SH-SY5Y (cell line): ENCODE data around the gene PARD3.

Experiments
- GATA2 ChIP-seq: IDR thresholded peaks from 2 replicates; pipeline ENCODE4 v1.6.1; 2011; ENCODE audit warnings: mild to moderate bottlenecking, low read depth, low read length
- GATA3 ChIP-seq: IDR thresholded peaks from 2 replicates; pipeline ENCODE4 v1.6.1; 2011; ENCODE audit warnings: low read depth, mild to moderate bottlenecking, low read length, moderate library complexity

The PARD3 gene

DNA sequence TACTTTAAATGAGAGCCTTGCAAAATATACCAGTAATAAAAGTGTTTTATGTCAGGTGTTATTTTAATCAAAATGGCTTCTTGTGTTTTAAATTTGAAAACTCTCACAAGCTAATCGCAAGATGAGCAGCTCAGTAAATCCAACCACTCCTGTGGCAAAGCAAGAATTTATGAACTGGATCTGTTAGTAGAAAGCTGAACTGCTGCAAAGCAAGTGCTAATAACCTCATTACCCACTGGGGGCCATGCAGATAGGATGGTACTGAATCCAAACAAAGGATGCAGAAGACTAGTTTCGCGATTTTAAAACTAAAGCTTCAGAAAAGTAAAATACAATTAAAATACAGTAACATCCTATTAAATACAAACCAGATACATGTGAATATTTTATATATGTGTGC, 468.0 kb downstream of the PARD3 start:
- TF ChIP-seq GATA2, result no peak
- no peak for TF ChIP-seq GATA3

DNA sequence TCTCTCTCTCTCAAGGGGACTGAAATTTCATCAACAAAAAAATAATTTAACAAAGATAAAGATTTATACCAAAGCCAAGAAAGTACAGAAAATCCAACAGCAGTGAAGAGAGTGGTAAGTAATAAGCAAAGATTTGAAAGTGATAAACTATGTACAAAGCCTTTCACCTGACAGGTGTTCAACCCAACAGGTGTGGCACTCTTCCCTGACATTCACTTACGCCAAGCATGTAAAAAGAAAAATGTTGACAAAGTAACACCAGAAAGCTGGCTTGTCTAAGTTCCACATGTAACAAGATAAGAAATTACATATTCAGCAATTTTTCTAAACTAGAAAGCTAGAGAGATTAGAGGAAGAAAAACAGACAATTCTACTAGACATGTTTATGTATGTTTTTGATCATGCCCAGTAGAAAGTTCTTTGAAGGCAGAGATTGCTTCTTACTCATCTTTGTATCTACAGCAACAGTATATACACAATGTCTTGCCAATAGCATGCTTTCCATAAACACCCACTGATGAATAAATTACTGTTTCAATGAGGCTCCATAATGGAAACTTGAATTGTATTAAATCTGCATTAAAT, 468.5 kb downstream of the PARD3 start:
- no peak for TF ChIP-seq GATA2
- no peak for TF ChIP-seq GATA3

DNA sequence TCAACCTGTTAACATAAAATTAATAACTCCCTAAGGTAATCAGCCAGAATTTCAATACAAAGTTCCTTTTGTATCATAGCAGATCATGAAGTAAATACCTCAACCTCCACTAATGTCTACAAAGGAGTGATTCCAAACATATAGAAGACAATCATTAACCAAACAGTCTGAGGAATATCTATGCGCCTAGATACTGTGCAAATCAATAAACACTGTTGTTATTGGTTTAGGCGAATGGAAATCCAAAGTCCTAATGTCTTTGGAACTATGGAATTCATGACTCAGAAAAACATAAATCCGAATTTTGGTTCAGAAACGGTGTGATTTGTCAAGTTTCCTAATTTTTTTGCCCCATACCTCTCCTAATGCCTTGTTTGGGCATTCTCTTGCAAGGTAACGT, 469.7 kb downstream of the PARD3 start:
- TF ChIP-seq GATA3, result no peak
- no peak for TF ChIP-seq GATA2

DNA sequence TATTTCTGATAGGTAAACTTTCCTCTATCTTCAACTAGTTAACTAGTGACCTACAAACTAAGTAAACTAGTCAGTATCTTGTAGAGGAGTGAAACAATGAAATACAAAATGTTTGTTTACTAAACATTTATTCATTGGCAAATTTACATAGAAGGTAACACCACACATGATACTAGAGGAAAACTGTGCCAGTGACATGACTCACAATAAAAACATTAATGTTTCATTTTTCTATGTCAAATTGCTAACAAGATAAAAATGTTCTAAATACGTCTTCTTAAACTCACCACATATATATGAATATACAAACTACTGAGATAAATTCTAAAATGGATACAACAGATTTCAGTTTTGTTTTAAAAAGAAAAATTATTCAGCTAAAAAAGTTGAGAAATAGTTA, 471.3 kb downstream of the PARD3 start:
- no peak for TF ChIP-seq GATA3
- no peak for TF ChIP-seq GATA2

DNA sequence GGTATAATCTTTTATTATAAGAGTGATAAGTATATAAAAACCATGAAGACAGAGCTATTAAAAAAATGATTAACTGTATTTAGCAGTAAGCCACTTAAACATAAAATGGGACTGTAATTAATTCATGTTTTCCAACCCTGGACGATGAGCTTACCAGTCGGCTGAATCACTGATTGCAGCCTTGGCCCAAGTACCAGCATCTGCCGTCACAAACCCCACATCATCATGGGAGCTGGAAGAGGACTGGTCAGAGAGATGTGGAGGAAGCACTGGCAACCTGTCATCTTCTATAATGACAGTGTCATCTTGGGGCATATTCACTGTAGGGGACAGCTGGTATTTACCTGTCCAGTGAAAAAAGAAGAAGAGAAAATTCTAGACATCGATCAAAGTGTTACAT, 473.6 kb downstream of the PARD3 start:
- TF ChIP-seq GATA3, result no peak
- TF ChIP-seq GATA2, result no peak

DNA sequence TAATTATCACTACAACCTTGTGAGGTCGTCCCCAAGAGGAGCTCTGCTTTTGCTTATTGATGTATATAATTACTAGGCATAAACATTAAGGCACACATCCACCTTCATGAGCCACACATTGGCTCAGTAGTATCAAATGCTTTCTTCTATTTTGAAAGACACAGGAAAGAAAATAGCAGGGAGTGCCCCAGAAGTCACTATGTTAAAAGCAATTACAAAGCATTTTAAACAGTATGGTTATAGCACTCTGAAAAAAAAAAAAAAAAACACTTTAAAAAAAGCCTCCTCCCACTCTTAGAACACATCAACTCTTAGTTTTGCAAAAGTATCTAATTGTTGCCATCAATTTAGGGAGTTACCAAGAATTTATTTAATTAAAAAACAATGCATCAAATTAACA, 474.2 kb downstream of the PARD3 start:
- TF ChIP-seq GATA3 (no peak), GATA2 (no peak)

DNA sequence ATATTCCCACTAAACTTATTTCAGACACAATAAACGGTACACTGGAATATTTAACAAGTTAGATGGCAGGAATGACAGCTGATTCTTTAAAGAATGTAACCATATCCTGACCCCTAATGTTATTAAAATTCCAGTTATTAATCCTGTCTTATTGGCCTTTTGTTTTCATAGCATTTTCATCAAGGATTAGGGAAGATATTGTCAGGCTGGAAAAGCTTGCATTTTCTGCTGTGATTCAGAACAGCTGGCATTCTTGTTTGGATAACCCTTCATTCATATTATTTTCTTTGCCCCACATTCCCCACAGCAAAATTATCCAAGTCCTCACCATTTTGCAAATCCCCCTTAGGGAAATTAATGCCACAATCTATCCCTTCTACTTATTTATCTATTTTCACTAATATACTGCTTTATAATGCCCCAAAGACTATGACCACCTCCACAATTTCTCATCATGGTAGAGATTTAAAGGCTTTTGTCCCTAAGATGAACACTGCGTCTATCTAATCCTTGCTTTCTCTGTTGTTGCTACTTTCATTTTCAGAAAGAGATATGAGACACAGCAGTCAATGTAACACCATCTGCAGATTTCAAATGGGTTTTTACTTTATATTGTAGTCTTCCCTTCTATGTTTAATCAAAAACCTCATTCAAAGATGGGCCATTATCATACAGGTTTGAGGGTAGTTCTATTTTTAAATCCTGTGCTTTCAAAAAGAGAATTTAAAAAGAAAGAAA, 475.1 kb downstream of the PARD3 start:
- TF ChIP-seq GATA2 (no peak), GATA3 (no peak)

DNA sequence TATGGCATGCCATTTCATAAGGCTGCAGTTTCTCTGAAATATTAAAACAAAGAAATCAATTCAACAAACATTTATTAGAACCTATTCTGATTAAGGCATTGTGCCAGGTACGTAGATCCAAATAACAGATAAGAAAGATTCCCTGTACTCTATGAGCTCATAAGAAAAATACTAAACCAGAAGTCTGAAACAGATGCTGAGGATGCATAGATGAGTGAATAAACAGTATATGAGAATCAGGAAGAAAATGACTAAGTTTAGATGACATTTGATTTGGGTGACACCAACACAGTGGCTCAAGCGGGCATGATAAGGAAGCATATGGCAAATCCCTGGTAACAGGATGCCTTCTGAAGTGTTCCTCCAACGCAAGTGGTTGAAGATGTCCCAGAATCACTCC, 477.2 kb downstream of the PARD3 start:
- TF ChIP-seq GATA3 (no peak), GATA2 (no peak)

DNA sequence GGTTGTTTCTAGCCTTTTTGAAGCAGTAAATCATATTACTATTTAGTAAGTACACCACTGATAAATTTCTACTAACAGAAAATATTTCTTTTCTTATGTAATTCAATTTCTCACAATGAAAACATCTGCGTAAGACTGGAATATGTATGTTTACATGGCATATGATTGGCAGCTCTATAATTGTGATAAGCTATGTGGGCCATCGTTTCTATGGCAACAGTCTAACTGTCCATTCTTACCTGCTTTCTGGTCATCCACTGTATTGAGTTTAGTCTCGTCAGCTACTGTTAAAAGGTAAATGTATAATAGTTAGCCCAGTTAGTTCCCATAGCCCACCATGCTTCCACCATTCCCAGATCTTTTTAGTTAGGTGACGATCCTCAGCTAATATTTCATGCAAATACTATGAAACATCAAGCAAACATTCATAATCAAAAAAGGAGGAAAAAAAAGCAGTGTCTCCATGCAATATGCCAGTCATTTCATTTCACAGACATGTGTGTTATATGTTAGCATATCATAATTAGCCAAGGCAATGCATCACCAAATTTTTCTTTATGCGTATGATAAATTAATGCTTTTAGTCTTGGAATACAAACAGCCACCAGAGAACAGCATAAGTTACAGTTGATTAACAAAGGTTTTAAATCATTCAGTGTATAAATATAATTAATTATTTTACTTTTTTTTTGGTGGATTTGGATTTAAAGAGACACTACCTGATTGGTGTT, 479.0 kb downstream of the PARD3 start:
- TF ChIP-seq GATA3, result no peak
- no peak for TF ChIP-seq GATA2

DNA sequence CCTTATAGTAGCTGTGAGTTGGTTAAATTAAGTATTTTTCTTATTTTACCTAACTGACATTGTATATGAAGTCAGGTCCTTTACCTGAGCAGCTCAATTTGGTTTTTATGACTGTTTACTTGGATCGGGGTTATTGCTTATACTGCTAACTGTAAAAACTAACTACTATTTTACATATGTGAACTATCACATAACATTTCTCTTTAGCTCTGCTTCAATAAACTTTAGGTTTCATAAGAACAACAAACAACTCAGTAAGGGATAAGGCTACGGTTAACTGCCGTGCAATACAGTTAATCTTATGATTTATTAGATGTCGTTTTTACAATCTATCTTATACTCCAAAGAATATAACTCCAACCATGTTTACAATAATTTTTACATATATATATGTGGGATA, 480.2 kb downstream of the PARD3 start:
- TF ChIP-seq GATA2 (no peak), GATA3 (no peak)

DNA sequence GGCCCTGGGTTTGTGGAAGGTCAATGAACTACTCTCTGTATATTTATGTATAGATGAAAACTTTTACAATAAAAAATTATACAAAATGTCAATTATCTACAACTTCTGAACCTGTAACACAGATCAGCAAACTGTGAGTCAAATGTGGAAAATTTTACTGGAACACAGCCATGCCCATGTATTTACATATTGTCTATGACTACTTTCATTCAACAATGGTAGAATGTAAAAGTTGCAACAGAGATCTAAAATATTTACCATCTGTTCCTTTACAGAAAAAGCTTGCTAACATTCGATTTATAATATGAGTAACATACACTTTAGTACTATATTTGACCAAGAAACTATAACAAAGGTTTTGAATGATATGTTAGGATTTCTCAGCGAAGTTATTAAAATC, 481.6 kb downstream of the PARD3 start:
- TF ChIP-seq GATA2 (no peak), GATA3 (no peak)

DNA sequence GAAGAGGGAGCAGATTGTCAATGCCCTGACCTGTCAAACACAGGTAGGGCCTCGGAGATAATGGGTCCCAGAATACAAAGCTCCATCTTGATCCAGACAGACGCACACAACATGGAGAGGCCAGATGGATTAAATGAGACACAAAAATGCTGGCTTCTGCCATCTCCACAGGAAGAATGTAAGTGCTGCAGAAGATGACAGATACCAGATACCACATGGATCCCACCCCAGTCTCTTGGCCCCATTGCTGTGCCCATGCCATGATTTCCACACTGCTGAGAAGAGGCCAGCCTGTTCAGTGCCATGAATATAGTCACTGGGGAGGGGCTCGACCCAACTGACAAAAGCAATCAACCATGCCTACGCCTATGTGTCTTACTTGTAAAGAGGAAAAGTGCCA, 487.9 kb downstream of the PARD3 start:
- TF ChIP-seq GATA2 (peak; percentile 54), GATA3 (no peak)

DNA sequence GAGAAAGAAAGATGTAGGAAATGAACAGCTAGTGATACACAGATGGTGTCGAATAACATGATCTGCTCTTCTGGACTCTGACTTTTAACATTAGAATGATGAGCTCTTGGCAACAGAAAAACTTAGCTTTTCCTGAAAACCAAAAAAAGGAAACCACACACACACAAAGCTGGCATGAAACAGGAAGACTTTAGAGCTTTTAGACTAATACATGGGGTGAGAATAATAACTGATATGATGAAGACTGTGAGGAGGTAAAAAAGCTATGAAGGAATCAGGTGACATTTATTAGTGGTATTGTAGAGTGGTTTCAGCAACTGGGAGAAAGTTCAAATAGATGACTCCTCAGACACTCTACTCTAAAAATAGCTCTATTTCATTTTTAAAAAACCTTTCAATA, 491.9 kb downstream of the PARD3 start:
- TF ChIP-seq GATA3 (no peak), GATA2 (no peak)

DNA sequence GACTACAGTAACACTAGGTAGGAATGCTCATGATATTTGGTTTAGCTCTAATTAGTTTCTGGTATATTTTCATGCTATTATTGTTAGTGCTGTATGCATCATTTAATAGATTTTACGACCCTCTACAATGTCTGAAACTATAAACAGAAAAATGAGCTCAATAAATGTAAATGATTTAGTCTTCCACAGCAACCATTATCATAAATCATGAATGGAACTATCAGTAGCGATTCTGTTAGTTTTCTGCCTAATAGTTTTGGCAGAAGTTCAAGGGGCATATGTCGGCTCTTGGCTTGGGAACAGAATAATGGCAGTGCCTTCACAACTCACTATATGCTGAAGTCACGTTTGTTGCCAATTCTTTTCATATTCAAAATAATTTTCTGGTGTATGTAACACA, 494.8 kb downstream of the PARD3 start:
- no peak for TF ChIP-seq GATA3
- TF ChIP-seq GATA2, result no peak

DNA sequence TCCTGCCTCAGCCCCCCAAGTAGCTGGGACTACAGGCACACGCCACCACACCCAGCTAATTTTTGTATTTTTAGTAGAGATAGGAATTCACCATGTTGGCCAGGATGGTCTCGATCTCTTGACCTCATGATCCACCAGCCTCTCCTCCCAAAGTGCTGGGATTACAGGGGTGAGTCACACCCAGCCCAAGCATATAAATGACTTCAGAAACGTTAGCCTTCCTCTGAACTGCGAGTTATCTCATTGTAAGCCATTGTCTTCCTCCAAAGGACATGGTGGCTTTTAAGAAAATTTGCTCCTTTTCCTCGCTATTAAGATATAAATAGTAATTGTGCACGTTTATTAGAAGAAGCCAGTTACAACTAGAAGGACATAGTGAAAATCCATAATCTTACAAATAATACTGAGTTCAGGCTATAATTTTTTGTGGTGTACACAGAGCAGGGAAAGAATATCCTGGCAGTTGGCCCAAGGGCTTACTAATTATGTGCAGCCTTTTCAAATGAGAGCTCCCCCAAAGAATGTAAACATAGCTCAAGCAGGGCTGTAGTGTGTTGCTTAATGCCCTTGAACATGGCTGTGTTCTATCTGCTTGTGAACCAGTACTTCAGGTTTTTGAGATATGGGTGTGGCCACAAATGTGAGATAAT, 495.8 kb downstream of the PARD3 start:
- TF ChIP-seq GATA2 (no peak), GATA3 (no peak)

DNA sequence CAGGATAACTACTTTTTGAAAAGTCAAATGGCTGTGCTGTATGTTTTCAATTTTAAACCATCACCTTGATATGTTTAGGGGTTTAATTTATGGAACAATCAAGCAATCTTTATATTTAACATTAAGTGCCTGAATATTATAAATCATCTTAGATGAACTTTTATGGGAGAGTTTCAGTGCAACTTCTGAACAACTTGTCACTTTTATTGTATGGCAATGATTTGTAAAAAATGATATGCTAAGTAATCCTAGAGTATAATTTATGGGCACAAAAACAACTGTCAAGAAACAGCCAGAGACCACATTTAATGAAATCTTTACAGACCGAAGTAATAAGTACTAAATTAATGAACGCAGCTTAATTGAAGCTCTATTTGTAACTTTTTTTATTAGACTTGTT, 498.9 kb downstream of the PARD3 start:
- TF ChIP-seq GATA2 (no peak), GATA3 (no peak)
